ENCODE data around the gene NINL. TPM values are rescaled to one million over a fixed set of nuclear protein-coding genes. Genes with fewer than 3 reads are reported as not detected.

NINL gene
- total and polyA plus RNA-seq, 2 of the 8 experiments (the other 6 are each of a cell fraction or from before 2014, with no cell fraction given), result 15.3 to 30.0 TPM

GRCh38 chr20:25525867-25526266 is 59.5 kb downstream of the NINL start:
- Histone ChIP-seq H3K27me3 (replicated peaks in 1 of 4; ENCODE audit: control insufficient read depth in 3 of 4, extremely low read depth in 1 of 4, insufficient read depth in 3 of 4, low read length in 3 of 4) (no peaks in the 10 kb centered on the region), H3K23ac (ENCODE audit: insufficient read length) (no peak overlapping the region), H3K23me2 (ENCODE audit: low read depth, low read length) (no peaks in the 10 kb centered on the region), H3K14ac (ENCODE audit: insufficient read length) (no peak overlapping the region), H2BK120ac (replicated peaks; ENCODE audit: low read depth, low read length) (no peak overlapping the region), H2BK5ac (ENCODE audit: low read depth, low read length) (no peak overlapping the region), H4K20me1 (replicated peaks in 1 of 2; ENCODE audit: control insufficient read depth in 1 of 2, insufficient read depth in 2 of 2, low read length in 2 of 2) (peaks cover 0 to 5% of the 10 kb centered on the region in 2 experiments), H2AK5ac (ENCODE audit: low read depth, low read length) (no peak overlapping the region), H3K9me3 (ENCODE audit: insufficient read depth in 2 of 2, low read depth in 1 of 2, low read length in 1 of 2) (no peaks in the 10 kb centered on the region), H4K5ac (ENCODE audit: insufficient read length, low read depth, low read length) (no peak overlapping the region), H4K91ac (replicated peaks; ENCODE audit: insufficient read length, low read length) (no peak overlapping the region), H3K4me3 (ENCODE audit: extremely low read depth in 1 of 4, insufficient read depth in 2 of 4, low read depth in 3 of 4, low read length in 4 of 4) (no peak overlapping the region), H2BK15ac (ENCODE audit: low read length) (no peak overlapping the region), H3K18ac (ENCODE audit: extremely low read depth, low read length) (no peak overlapping the region), H3K79me1 (ENCODE audit: low read depth, low read length) (no peaks in the 10 kb centered on the region; the same call in 1 of the 2 replicates), H3K27ac (ENCODE audit: low read depth, low read length) (no peak overlapping the region), H2BK20ac (ENCODE audit: low read length) (no peak overlapping the region), H4K8ac (ENCODE audit: extremely low read depth, insufficient read depth, low read length) (no peak overlapping the region), H3K4me1 (replicated peaks in 1 of 4; ENCODE audit: control insufficient read depth in 3 of 4, insufficient read depth in 4 of 4, low read length in 3 of 4) (no peaks in the 10 kb centered on the region; a peak in 1 of 7 replicates), H3K9ac (replicated peaks in 1 of 4; ENCODE audit: extremely low read depth in 1 of 4, low read depth in 3 of 4, low read length in 3 of 4) (no peak overlapping the region), H3K36me3 (ENCODE audit: control insufficient read depth in 2 of 4, insufficient read depth in 4 of 4, low read length in 3 of 4) (peaks cover 0 to 14% (median 5%) of the 10 kb centered on the region in 4 experiments; a peak in 3 of 8 replicates), H3K4me2 (ENCODE audit: insufficient read depth in 1 of 2, low read depth in 2 of 2, low read length in 2 of 2) (no peak overlapping the region), H2BK12ac (ENCODE audit: low read depth, low read length) (no peak overlapping the region), H3K79me2 (ENCODE audit: control insufficient read depth in 1 of 2, insufficient read depth in 2 of 2, low read length in 2 of 2) (peaks cover 0 to 26% of the 10 kb centered on the region in 2 experiments; a peak in 2 of 4 replicates), H3K4ac (replicated peaks; ENCODE audit: insufficient read length, low read depth, low read length) (no peak overlapping the region), H3K56ac (replicated peaks; ENCODE audit: insufficient read length, low read depth, low read length) (no peak overlapping the region), H2AFZ (ENCODE audit: low read length) (no peak overlapping the region)
- 83% methylated on average over 2 of the region's 2 CpGs; no CpG with 5 or more reads in 1 of the 2 experiments for WGBS, 2 experiments (ENCODE audit: extremely low coverage in 1 of 2, insufficient coverage in 1 of 2, insufficient read length in 1 of 2, insufficient replicate concordance in 2 of 2, low coverage in 1 of 2, low lambda C conversion rate in 2 of 2, missing lambda C conversion rate in 1 of 2)
- DNase-seq (ENCODE audit: low read depth in 1 of 2, low spot score in 2 of 2) (no peak), FAIRE-seq (no peak)
- ChIA-PET POLR2A (ENCODE audit: partially characterized antibody) (interaction anchor here (1.0 kb wide), 1 partner anchor 48 kb away, joined by 3 read pairs; no protein-coding TSS in a partner anchor), CTCF (ENCODE audit: partially characterized antibody) (interaction anchor here (1.0 to 1.9 kb wide), 4 partner anchors 12 to 52 kb away, joined by 3 to 5 read pairs (median 4); no protein-coding TSS in a partner anchor)
- no peak for TF ChIP-seq ZNF274 (IDR thresholded peaks at IDR 0.05; ENCODE audit: borderline replicate concordance, extremely low read depth, low read length)
- TF ChIP-seq BRCA1 (IDR thresholded peaks at IDR 0.05; ENCODE audit: low read depth, low read length), result no peak
- TF ChIP-seq TAF1 (IDR thresholded peaks at IDR 0.05; ENCODE audit: low read depth, low read length), result no peak
- TF ChIP-seq EZH2 (IDR thresholded peaks at IDR 0.05; ENCODE audit: low read depth, low read length, severe bottlenecking), result no peak
- TF ChIP-seq CHD2 (IDR thresholded peaks at IDR 0.05; ENCODE audit: low read length), result no peak
- TF ChIP-seq RXRA (IDR thresholded peaks at IDR 0.05; ENCODE audit: insufficient read depth, low read depth, low read length), result no peak
- TF ChIP-seq TAF7 (optimal IDR thresholded peaks at IDR 0.05; ENCODE audit: borderline replicate concordance, low read depth, low read length), result no peak
- TF ChIP-seq CEBPB (IDR thresholded peaks at IDR 0.05; ENCODE audit: low read depth, low read length), result no peak
- TF ChIP-seq SRF (IDR thresholded peaks at IDR 0.05; ENCODE audit: low read depth, low read length), result no peak
- TF ChIP-seq RBBP5 (IDR thresholded peaks at IDR 0.05; ENCODE audit: borderline replicate concordance, low read depth, low read length), result no peak
- TF ChIP-seq RNF2 (IDR thresholded peaks at IDR 0.05; ENCODE audit: borderline replicate concordance, low read depth, low read length, missing control alignments, poor library complexity, severe bottlenecking), result no peak
- no peak for TF ChIP-seq NANOG (IDR thresholded peaks at IDR 0.05; ENCODE audit: insufficient read depth, low read depth, low read length, poor library complexity, severe bottlenecking)
- TF ChIP-seq CREB1 (IDR thresholded peaks at IDR 0.05), result no peak
- no peak for TF ChIP-seq KDM5A (IDR thresholded peaks at IDR 0.05; ENCODE audit: low read length)
